NT2/D1 (cell line): ENCODE data around the gene CIDEA.

ENCODE experiments used
- DNase-seq: peaks from one replicate; pipeline ENCODE4 v3.0.0-alpha.2; 2011; ENCODE audit warnings: low read depth, low spot score
- H3K27me3 ChIP-seq: 2 replicates; pipeline ENCODE4 v1.6.0; 2011; ENCODE audit warnings: mild to moderate bottlenecking; ENCODE audit not compliant: insufficient read length, insufficient read depth
- H3K36me3 ChIP-seq: 2 replicates; pipeline ENCODE4 v1.6.1; 2011; ENCODE audit warnings: mild to moderate bottlenecking, low read length, mixed read lengths; ENCODE audit not compliant: insufficient read depth, insufficient read length
- H3K4me1 ChIP-seq: 2 replicates; pipeline ENCODE4 v1.5.1; 2011; ENCODE audit not compliant: insufficient read depth, insufficient read length
- H3K4me3 ChIP-seq: 2 replicates; pipeline ENCODE4 v1.5.1; 2011; ENCODE audit warnings: low read depth; ENCODE audit not compliant: insufficient read length
- H3K9ac ChIP-seq: 2 replicates; pipeline ENCODE4 v1.6.0; 2011; ENCODE audit warnings: low read depth; ENCODE audit not compliant: insufficient read length
- H3K9me3 ChIP-seq: 2 replicates; pipeline ENCODE4 v1.5.1; 2011; ENCODE audit warnings: mild to moderate bottlenecking, low read length; ENCODE audit not compliant: insufficient read depth
- SUZ12 ChIP-seq: IDR thresholded peaks from 2 replicates; pipeline ENCODE4 v1.6.1; 2011; ENCODE audit not compliant: insufficient read length, insufficient read depth; ENCODE audit errors: extremely low read depth
- YY1 ChIP-seq: IDR thresholded peaks from 2 replicates; pipeline ENCODE4 v1.6.1; 2011; ENCODE audit not compliant: insufficient read length, insufficient read depth
- ZNF274 ChIP-seq: IDR thresholded peaks from 2 replicates; pipeline ENCODE4 v1.6.1; 2011; ENCODE audit warnings: mild to moderate bottlenecking, low read depth, low read length

CIDEA gene

DNA sequence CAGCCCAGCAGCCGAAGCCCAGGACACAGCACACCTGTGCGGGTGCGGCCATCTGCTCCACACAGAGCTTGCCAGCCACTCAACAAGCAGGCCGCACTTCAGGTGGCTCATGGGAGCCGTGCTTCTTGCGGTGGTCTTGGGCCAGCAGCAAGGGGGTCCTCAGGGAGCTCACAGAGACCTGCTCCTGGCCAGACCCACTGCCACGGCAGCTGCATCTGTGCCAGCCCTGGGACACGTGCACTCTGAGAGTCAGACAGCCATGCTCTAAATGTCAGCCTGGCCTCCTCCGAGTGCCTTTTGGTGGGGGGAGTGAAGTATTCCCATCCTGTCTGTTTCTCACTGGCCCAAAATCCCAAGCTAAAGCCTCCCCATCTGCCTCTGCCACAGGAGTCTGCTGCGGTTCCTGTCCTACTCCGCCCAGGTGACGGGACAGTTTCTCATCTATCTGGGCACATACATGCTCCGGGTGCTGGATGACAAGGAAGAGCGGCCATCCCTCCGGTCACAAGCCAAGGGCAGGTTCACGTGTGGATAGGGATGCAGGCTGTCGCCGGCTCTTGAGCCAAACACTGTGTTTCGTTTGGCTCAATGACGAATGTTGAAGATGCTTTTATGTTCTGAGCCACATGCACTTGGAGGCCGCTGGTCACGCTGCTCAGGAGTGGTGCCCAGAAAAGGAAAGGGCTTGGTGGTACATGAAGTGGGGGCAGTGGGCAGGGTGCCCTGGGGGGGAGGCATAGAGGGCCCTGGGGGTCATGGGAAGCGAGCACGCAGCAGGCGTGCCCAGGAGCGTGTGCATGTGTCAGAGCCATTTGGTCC is 22.8 kb downstream of the CIDEA start:
- Histone ChIP-seq H3K4me1 (peaks cover 7% of the 10 kb centered on the region), H3K36me3 (no peaks in the 10 kb centered on the region), H3K27me3 (no peaks in the 10 kb centered on the region), H3K4me3 (no peak overlapping the region), H3K9ac (no peak overlapping the region), H3K9me3 (no peaks in the 10 kb centered on the region)
- no peak for TF ChIP-seq ZNF274
- TF ChIP-seq YY1: no peak
- no peak for TF ChIP-seq SUZ12
- no peak for DNase-seq

DNA sequence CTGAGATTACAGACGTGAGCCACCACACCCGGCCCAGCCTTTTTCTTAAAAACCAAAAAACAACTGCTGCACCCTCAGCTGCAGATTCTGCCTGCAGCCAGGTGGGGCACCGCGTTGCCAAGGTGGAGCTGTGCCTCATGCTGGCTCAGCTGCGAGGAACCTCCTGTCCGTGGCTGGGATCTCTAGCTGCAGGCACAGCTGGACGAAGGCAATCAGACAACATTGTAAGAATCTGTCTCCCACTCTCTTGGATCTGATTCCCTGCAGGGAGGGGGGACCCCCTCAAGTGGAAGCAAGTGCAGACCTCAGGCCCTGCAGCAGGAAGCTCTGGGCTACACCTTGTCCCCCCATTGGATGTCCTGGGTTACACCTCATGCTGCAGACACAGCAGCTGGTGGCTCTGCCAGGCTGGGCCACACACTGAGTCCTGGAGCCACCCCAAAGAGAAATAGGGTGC is 24.1 kb downstream of the CIDEA start:
- Histone ChIP-seq H3K36me3 (no peaks in the 10 kb centered on the region), H3K9me3 (no peaks in the 10 kb centered on the region), H3K9ac (peak overlapping the region; percentile 42), H3K27me3 (no peaks in the 10 kb centered on the region), H3K4me3 (no peak overlapping the region), H3K4me1 (peaks cover 8% of the 10 kb centered on the region)
- TF ChIP-seq ZNF274 (no peak), SUZ12 (no peak), YY1 (no peak)
- peak; percentile 28 for DNase-seq

DNA sequence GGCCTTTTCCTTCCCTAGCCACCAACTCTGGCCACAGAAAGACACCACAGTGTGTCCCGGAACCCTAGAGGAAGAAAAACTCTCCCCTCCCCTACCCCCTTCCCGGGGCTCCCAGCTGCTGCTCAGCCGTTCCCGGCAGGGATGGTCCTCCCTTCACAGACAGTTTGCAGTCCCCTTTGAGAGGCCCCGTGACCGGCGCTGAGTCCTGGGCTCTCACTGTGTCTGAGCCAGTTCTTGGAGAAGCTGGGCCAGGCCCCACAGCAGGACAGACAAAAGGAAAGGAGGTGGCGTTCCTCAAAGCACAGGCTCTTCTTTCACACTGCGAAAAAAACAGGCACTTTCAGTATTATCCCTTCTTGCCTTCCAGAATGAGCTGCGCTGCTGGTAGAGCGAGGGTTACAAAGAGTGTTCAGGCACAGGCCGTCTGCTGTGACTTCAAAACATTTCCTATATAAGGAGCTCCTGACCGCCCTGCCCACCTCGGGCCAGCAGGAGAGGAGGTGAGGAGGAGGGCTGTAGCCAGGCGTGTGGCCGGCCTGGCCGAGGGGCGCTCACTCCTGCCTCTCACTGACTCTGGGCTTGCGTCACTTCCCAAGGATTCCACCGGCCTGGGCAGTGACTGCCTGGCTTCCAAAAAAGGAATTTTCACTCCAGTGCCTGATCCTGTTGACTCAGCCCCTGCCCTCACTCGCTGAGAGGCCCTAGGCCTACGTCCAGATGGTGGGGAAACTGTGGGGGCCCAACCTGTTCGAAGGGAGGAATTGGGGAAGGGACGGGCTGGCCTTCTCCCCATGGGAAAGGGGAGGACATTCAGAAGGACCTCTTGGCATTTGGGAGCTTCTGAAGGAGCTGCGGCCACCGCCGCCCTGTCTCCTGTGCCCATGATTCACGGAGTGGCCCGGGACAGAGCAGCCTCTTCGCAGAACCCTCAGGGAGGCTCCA is 24.9 kb downstream of the CIDEA start:
- H3K4me1 ChIP-seq: peaks cover 8% of the 10 kb centered on the region
- no peaks in the 10 kb centered on the region for H3K27me3 ChIP-seq
- TF ChIP-seq ZNF274 (no peak), YY1 (no peak), SUZ12 (no peak)
- peak; percentile 61 for DNase-seq
- peak overlapping the region; percentile 42 for H3K9ac ChIP-seq
- no peaks in the 10 kb centered on the region for H3K36me3 ChIP-seq
- no peak overlapping the region for H3K4me3 ChIP-seq
- H3K9me3 ChIP-seq: no peaks in the 10 kb centered on the region

DNA sequence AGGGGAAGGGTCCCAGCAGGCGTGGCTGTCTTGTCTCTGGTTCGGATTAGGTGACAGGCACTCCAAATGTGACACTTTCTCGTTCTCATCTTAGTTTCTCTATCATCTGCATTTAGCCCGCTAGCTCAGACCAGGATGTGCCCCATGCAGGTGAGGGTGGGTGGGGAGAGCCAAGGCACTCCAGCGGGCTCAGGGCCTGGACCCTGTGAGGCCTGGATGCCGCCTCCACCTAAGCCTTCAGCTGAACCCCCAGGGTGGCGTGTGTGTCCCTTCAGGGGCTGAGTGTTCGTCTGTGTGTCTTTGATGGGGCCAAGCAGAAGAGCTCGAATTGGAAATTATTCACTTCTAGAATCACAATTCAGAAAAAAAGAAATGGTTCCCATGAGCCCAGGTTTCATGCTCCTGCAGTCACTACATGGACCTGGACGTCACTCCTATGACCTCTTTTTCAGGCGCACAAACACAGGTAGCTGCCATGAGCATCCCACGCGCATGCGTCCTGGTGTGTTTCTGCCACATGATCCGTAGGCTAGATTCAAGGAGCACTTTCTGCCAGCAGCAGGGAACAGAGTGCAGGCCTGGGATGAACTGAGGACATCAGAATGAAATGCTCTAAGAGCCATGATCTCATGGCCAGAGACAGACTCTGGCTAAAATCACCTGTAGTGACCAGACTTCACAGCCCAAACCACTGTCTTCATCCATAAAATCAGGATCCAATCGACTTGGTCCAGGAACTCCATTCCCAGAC is 25.8 kb downstream of the CIDEA start:
- peaks cover 6% of the 10 kb centered on the region for H3K4me1 ChIP-seq
- no peak for TF ChIP-seq SUZ12
- TF ChIP-seq YY1: no peak
- no peak for TF ChIP-seq ZNF274
- H3K9ac ChIP-seq: no peak overlapping the region
- no peaks in the 10 kb centered on the region for H3K9me3 ChIP-seq
- no peak for DNase-seq
- no peak overlapping the region for H3K4me3 ChIP-seq
- no peaks in the 10 kb centered on the region for H3K27me3 ChIP-seq
- H3K36me3 ChIP-seq: no peaks in the 10 kb centered on the region

DNA sequence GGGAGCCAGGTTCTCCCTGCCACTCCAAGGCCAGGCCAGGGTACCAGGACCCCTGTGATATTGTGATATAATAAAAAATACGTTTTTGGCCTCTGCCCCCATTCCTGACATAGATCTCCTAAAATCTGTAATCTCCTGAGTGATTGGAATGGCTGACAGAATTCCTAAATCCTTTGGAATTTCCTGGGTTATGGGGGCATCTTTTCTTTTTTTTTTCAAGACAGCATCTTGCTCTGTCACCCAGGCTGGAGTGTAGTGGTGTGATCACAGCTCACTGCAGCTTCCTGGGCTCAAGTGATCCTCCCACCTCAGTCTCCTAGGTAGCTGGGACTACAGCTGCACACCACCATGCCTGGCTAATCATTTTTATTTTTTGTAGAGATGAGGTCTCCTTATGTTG is 27.7 kb downstream of the CIDEA start:
- DNase-seq: no peak

DNA sequence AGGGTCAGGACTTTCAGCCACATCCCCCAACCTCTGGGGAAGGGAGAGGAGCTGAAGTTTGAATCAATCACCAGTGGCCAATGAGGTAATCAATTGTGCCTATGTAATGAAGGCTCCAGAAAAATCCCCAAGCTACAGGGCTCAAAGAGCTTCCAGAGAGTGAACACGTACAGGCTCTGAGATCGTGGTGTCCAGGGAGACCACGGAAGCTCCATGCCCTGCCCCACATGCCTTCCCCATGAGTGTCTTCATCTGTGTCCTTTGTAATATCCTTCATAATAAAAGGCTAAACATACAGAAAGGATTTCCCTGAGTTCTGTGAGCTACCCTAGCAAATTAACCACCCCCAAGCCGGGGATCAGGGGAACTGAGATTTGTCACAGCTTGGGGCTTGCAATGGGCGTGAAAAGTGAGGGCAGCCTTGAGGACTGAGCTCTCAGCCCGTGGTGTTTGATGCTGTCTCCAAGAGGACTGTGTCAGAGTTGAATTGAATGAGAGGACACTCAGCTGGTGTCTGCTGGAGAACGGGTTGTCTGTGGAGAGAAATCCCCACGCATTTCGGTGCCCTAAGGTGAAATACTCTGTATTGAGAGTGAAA is 28.4 kb downstream of the CIDEA start:
- no peak overlapping the region for H3K9ac ChIP-seq
- no peak for DNase-seq

More for the DNA sequence above, 27.7 kb downstream of the CIDEA start:
- Histone ChIP-seq H3K27me3 (peaks cover 3% of the 10 kb centered on the region), H3K4me1 (peaks cover 6% of the 10 kb centered on the region), H3K9me3 (no peaks in the 10 kb centered on the region), H3K9ac (no peak overlapping the region), H3K36me3 (no peaks in the 10 kb centered on the region), H3K4me3 (no peak overlapping the region)
- no peak for TF ChIP-seq SUZ12
- no peak for TF ChIP-seq YY1
- TF ChIP-seq ZNF274: no peak

More for the DNA sequence above, 28.4 kb downstream of the CIDEA start:
- H3K27me3 ChIP-seq: peaks cover 10% of the 10 kb centered on the region
- TF ChIP-seq ZNF274 (no peak), YY1 (no peak), SUZ12 (no peak)
- no peaks in the 10 kb centered on the region for H3K36me3 ChIP-seq
- H3K9me3 ChIP-seq: no peaks in the 10 kb centered on the region
- H3K4me3 ChIP-seq: no peak overlapping the region
- H3K4me1 ChIP-seq: peaks cover 6% of the 10 kb centered on the region
